SH-SY5Y (cell line): ENCODE results near the gene UVRAG.

Experiments used
- GATA2 ChIP-seq: IDR thresholded peaks from 2 replicates; pipeline ENCODE4 v1.6.1; 2011; ENCODE audit warnings: mild to moderate bottlenecking, low read depth, low read length
- GATA3 ChIP-seq: IDR thresholded peaks from 2 replicates; pipeline ENCODE4 v1.6.1; 2011; ENCODE audit warnings: low read depth, mild to moderate bottlenecking, low read length, moderate library complexity

GRCh38 chr11:76123248-76123647, 308.2 kb downstream of the UVRAG start:
- TF ChIP-seq GATA2, result no peak
- no peak for TF ChIP-seq GATA3
